UCSD-AML1 (cell line): ENCODE results near the gene SFXN5.
"Not testable (repeated sequence)": the region's sequence is repeated elsewhere in the genome, so short reads cannot be mapped to it uniquely, and the experiment has no call there.

Source experiments
- DNase-seq: peaks from one replicate; lab custom pipeline; 2025; ENCODE audit not compliant: unreplicated experiment; lab: John Stamatoyannopoulos, UW

Gene SFXN5

GRCh38 chr2:73101626-73102256 is 30.2 kb upstream of the SFXN5 start:
- DNase-seq: no peak

DNA sequence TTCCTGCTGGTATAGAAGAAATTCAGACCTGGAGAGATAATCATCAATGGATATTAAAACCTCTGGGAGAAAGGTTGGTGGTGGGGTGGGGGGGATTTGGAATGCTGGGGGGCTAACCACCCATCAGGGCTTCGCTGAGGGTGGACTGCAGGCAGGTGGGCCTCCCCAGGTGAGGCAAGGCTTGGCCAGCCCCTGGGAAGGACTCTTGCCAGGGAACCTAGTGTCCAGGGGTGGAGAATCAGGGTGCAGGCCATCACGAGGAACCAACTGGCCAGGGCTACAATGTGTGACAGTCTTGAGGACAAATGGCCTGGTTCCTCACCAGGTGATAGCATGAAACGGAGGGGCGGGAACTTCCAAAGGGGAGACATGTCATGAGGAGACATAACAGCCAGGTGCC is 29.4 kb upstream of the SFXN5 start:
- no peak for DNase-seq

DNA sequence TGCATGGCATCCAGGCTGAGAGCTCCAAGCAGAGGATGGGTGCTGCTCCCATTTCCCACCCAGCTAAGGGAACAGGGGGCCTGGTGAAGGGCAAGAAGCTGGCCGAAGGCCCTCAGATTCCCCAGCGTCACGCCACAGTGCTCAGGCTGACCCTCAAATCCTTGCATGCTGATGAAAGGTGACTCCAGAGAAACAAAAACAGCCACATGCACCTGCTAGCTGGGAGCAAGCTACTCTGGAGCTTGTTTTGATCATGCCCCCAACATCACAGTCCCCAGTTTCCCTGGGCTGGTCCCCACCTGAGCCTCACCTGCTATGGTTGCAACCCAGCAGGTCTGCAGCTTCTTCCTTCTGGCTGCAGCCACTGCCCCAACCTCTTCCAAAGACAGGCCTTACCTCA is 28.0 kb upstream of the SFXN5 start:
- DNase-seq: no peak

DNA sequence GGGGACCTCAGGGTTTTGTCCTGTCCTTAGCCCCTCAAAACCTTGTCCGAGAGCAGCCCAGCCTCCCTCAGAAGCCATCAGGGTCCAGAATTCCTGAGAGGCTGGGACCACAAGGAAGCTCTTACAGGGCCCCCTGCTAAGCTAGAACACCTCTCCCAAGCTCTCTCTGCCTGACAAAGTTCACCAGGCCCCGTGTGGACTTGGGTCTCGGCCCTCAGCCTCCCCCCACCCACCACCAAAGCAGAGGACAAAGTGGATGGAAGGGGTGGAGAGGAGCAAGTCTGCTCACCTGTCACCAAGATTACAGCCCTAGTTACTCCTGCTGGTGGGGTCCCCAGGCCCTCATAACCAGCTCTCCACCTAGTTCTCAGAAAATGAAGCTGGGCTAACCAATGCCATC is 24.4 kb upstream of the SFXN5 start:
- DNase-seq: no peak

GRCh38 chr2:73093601-73094218 is 22.2 kb upstream of the SFXN5 start:
- DNase-seq: not testable (repeated sequence)

GRCh38 chr2:73092146-73092783 is 20.8 kb upstream of the SFXN5 start:
- DNase-seq: no peak

GRCh38 chr2:73091696-73092095 is 20.2 kb upstream of the SFXN5 start:
- DNase-seq: no peak

DNA sequence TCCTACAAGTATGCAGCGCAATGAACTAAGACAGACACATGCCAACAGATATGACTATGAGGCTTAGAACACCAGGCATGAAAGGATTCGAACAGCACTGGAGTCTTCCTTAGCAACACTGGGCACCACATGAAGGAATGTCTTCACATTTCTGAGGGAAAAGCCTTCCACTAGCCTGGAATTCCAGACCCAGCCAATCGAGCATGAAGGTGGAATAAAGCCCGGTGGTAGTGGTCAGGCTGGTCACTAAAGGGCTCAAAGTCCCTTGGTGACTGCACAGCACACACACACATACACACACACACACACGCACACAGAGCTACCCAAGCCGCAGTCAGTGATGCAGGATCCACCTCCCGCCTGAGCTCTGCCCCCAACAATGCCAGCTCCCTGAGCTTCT is 19.7 kb upstream of the SFXN5 start:
- no peak for DNase-seq

GRCh38 chr2:73089270-73090030 is 17.9 kb upstream of the SFXN5 start:
- DNase-seq: no peak

DNA sequence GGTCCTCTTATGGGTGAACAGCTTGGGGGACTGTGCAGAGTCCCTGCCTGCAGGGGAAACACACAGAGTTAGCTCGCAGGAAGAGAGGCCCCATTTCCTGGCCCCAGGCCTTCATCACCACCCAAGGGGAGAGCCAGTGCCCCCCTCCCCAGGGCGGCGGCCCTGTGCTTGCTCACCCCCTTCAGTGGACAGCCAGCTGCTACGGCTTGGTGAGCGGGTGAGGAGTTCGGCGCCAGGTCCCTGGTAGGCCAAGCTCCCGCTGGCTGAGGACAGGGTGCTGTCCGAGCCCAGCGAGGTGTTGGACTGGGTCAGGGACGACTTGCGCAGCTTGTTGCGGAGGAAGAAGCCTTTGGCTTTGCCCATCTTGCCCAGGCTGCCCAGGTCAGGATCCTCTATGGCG is 17.2 kb upstream of the SFXN5 start:
- DNase-seq: no peak

GRCh38 chr2:73088211-73088610 is 16.7 kb upstream of the SFXN5 start:
- DNase-seq: no peak

DNA sequence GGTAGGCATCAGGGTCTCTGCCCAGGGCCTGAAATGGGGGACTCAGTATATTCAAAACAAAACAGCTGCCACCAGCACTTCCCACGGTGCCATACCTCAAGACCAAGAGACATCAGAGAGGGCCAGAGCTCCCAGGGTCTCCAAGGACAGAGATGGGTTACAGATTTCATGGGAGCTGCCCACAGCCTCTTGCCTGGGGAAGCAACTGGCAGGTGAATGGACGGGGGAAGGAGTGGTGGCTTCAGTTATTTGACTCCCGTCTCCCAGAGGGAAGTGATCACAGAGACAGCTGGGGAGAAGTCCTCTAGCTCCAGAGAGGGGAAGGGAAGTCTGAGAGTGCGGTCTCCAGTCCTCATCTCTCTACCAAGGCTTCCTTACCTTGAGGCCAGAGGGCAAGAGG is 15.8 kb upstream of the SFXN5 start:
- DNase-seq: no peak

GRCh38 chr2:73085691-73086090 is 14.2 kb upstream of the SFXN5 start:
- peak; percentile 81 for DNase-seq

DNA sequence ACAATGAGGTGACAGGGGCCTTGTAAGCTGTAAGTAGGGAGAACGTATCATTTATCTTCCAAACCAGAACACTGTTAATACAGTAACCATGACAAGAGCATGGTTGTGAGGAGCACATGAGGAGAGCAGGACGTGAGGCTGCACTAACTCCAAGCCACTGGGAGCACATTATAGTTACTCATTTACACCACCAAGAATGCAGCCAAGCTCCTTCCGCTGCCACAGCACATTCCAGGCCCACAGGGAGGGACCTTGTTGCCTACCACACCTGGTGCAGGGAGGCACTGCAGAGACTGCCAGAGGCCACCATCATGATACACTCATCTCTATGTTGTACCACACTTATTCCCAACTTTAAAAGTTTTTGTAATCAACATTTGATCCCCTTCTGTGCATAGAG is 13.5 kb upstream of the SFXN5 start:
- no peak for DNase-seq

- DNase-seq: no peak
Measured at GRCh38 chr2:73083886-73084800, 12.6 kb upstream of the SFXN5 start.

GRCh38 chr2:73082523-73083410 is 11.3 kb upstream of the SFXN5 start:
- no peak for DNase-seq

- no peak for DNase-seq
Measured at GRCh38 chr2:73081181-73081671, 9.7 kb upstream of the SFXN5 start.

DNA sequence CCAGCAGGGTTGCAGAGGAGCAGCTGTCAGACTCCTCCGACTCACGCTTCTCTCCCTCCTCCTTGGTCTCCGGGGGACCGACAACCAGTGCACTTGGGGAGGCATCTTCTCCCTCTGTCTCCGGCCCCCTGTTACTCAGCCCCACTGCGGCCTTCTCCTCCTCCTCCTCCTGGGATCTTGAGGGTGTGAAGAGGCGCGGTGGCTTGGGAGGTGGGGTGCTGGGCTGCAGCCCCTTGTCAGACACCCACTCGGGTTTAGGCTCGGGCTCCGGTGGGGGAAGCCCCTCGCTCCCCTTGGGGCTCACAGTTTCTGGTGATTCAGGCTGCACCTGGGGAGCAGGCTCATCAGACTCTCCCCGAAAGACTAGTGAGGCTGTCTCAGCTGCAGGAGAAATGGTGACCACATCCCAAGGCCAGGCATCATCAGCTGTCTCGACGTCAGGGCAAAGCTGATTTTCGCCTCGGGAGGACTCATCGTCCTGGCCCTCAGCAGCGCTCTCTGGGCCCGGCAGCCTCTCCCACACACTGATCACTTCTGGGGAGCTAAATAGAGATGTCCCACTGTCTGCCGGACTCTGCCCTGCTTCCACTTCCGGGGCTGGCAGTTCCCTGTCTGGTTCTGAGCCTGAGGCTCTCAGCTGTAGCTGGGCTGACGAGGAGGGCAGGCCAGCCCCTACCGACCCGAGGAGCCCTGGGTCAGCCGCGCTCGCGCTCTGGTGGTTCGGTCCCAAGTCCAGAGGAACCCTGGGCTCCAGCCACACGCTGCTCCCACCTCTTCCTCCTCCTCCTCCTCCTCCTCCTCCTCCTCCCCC is 9.0 kb upstream of the SFXN5 start:
- DNase-seq: no peak

DNA sequence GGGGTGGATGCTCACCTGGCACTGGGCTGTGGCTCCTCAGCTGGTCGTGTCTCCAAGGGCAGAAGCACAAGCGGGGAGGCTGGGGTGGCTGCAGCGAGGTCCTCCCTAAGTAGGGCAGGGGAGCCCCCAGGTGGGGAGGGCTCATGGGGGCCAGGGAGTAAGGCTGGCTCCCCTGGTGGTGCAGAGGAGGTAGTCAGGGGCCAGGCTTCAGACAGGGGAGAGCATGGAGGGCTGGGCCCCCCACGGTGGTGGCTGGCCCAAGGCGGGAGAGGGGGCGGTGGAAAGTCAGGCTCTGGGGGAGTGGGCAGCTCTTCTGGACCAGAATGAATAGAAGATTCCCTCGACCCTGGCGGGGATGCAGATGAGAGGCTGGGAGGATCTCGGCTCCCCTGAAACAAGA is 8.1 kb upstream of the SFXN5 start:
- DNase-seq: no peak
